ENCODE results near the gene ESRRB. TPM values are rescaled to one million over a fixed set of nuclear protein-coding genes. Genes with fewer than 3 reads are reported as not detected.

Gene ESRRB
- total RNA-seq, 1 donor from 2014 or later = 0.08 TPM

DNA sequence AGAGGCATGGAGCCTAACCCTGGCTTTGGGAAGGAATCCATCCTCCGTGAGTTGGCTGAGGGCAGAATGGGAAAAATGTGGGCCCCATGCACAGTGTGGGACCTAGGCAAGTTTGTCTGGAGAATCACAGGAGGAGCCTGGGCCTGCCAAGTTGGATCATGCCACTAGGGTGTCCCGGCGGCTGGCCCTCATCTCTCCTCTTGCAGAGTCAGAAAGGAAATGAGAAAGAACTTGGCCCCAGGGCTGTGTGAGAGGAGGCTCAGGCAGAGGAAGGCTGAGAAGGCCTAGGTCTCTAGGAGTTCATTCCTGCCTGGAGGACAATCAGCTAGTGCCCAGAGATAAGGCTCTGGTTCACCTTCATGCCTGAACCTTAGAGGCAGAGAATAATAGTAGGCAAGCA, 2.5 kb upstream of the ESRRB start:
- Mint-ChIP-seq H3K4me3 (ENCODE audit: unreplicated experiment) (no peak overlapping the region), H3K4me1 (ENCODE audit: unreplicated experiment) (peaks cover 9% of the 10 kb centered on the region), H3K36me3 (ENCODE audit: low read depth, unreplicated experiment) (no peaks in the 10 kb centered on the region), H3K27ac (ENCODE audit: unreplicated experiment) (no peak overlapping the region), H3K27me3 (ENCODE audit: unreplicated experiment) (peaks cover 13% of the 10 kb centered on the region), H3K9me3 (ENCODE audit: unreplicated experiment) (no peaks in the 10 kb centered on the region)
- DNase-seq (ENCODE audit: low spot score) = no peak
- TF ChIP-seq, protein P1, sequence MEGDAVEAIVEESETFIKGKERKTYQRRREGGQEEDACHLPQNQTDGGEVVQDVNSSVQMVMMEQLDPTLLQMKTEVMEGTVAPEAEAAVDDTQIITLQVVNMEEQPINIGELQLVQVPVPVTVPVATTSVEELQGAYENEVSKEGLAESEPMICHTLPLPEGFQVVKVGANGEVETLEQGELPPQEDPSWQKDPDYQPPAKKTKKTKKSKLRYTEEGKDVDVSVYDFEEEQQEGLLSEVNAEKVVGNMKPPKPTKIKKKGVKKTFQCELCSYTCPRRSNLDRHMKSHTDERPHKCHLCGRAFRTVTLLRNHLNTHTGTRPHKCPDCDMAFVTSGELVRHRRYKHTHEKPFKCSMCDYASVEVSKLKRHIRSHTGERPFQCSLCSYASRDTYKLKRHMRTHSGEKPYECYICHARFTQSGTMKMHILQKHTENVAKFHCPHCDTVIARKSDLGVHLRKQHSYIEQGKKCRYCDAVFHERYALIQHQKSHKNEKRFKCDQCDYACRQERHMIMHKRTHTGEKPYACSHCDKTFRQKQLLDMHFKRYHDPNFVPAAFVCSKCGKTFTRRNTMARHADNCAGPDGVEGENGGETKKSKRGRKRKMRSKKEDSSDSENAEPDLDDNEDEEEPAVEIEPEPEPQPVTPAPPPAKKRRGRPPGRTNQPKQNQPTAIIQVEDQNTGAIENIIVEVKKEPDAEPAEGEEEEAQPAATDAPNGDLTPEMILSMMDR (IDR thresholded peaks at IDR 0.05; ENCODE audit: unreplicated experiment) = peak; percentile 16

GRCh38 chr14:76375484-76375883, 453 bp upstream of the ESRRB start:
- no peak overlapping the region for H3K27ac Mint-ChIP-seq (ENCODE audit: unreplicated experiment)
- H3K27me3 Mint-ChIP-seq (ENCODE audit: unreplicated experiment) = peaks cover 15% of the 10 kb centered on the region
- no peaks in the 10 kb centered on the region for H3K36me3 Mint-ChIP-seq (ENCODE audit: low read depth, unreplicated experiment)
- DNase-seq (ENCODE audit: low spot score) = no peak
- H3K4me3 Mint-ChIP-seq (ENCODE audit: unreplicated experiment) = no peak overlapping the region
- H3K9me3 Mint-ChIP-seq (ENCODE audit: unreplicated experiment) = no peaks in the 10 kb centered on the region
- peaks cover 9% of the 10 kb centered on the region for H3K4me1 Mint-ChIP-seq (ENCODE audit: unreplicated experiment)
- TF ChIP-seq, protein P1 (IDR thresholded peaks at IDR 0.05; ENCODE audit: unreplicated experiment) = no peak

- TF ChIP-seq, protein P1 (IDR thresholded peaks at IDR 0.05; ENCODE audit: unreplicated experiment) = no peak
- H3K27ac Mint-ChIP-seq (ENCODE audit: unreplicated experiment) = no peak overlapping the region
- peak overlapping the region; percentile 89 for H3K4me3 Mint-ChIP-seq (ENCODE audit: unreplicated experiment)
- DNase-seq (ENCODE audit: low spot score) = no peak
- H3K27me3 Mint-ChIP-seq (ENCODE audit: unreplicated experiment) = peaks cover 15% of the 10 kb centered on the region
- H3K36me3 Mint-ChIP-seq (ENCODE audit: low read depth, unreplicated experiment) = no peaks in the 10 kb centered on the region
- peaks cover 9% of the 10 kb centered on the region for H3K4me1 Mint-ChIP-seq (ENCODE audit: unreplicated experiment)
- no peaks in the 10 kb centered on the region for H3K9me3 Mint-ChIP-seq (ENCODE audit: unreplicated experiment)
Observed at GRCh38 chr14:76376409-76376877, 506 bp downstream of the ESRRB start.

- TF ChIP-seq, protein P1 (IDR thresholded peaks at IDR 0.05; ENCODE audit: unreplicated experiment) = no peak
Observed at GRCh38 chr14:76376878-76377734, 1.2 kb downstream of the ESRRB start.

DNA sequence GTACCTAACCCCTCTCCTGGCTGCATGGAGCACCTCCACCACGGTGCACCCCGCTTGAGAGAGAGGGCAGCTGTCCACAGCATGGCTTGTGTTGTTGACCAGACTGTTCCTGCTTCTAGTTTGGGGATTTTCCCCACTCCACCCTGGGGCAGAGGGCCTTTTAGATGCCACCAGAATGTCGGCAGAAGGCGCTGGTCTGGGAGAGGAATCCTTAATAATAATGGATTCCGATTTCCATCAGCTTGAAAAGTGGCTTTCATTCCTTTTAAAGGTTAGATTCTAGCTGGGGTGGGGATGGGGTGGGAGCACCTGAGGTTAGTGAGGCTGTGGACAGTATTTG, 1.8 kb downstream of the ESRRB start:
- Mint-ChIP-seq H3K9me3 (ENCODE audit: unreplicated experiment) (no peaks in the 10 kb centered on the region), H3K27ac (ENCODE audit: unreplicated experiment) (no peak overlapping the region), H3K4me3 (ENCODE audit: unreplicated experiment) (peak overlapping the region; percentile 85), H3K4me1 (ENCODE audit: unreplicated experiment) (peaks cover 9% of the 10 kb centered on the region), H3K36me3 (ENCODE audit: low read depth, unreplicated experiment) (no peaks in the 10 kb centered on the region), H3K27me3 (ENCODE audit: unreplicated experiment) (peaks cover 18% of the 10 kb centered on the region)
- DNase-seq (ENCODE audit: low spot score) = no peak
- TF ChIP-seq, protein P1 (IDR thresholded peaks at IDR 0.05; ENCODE audit: unreplicated experiment) = no peak

More at GRCh38 chr14:76376878-76377734, 1.2 kb downstream of the ESRRB start:
- no peak for DNase-seq (ENCODE audit: low spot score)
- Mint-ChIP-seq H3K36me3 (ENCODE audit: low read depth, unreplicated experiment) (no peaks in the 10 kb centered on the region), H3K9me3 (ENCODE audit: unreplicated experiment) (no peaks in the 10 kb centered on the region), H3K4me3 (ENCODE audit: unreplicated experiment) (peak overlapping the region; percentile 85), H3K27me3 (ENCODE audit: unreplicated experiment) (peaks cover 15% of the 10 kb centered on the region), H3K27ac (ENCODE audit: unreplicated experiment) (no peak overlapping the region), H3K4me1 (ENCODE audit: unreplicated experiment) (peaks cover 9% of the 10 kb centered on the region)
